Naive thymus-derived CD4-positive, alpha-beta T cell (primary cell): ENCODE measurements around the gene ALDH3A1. TPM values are rescaled to one million over a fixed set of nuclear protein-coding genes. Genes with fewer than 3 reads are reported as not detected.

Experiments
- ATAC-seq: fragments of 150-1000 bp; cut with Tn5 transposase; 2 replicates; pipeline ENCODE4 v1.10.0; 2021; ENCODE audit warnings: mild to moderate bottlenecking, moderate library complexity
- CTCF ChIA-PET: fragments of 350-600 bp; sonication (Branson Sonifier 250); formaldehyde crosslinking; loops from one replicate; lab custom pipeline; 2021; ENCODE audit warnings: antibody characterized with exemption; lab: Charles Lee
- POLR2A ChIA-PET: fragments of 350-600 bp; sonication (Branson Sonifier 250); formaldehyde crosslinking; loops from one replicate; lab custom pipeline; 2021; ENCODE audit warnings: antibody characterized with exemption, inconsistent platforms; lab: Charles Lee
- DNase-seq, 9 donors: peaks; one replicate each; pipeline versions ENCODE4 v3.0.0 to v3.0.0-alpha.2; 2020 to 2022; ENCODE audit warnings: mixed read lengths in 1 of 9
- H3K27ac ChIP-seq: one replicate; pipeline ENCODE4 v1.7.0; 2013; ENCODE audit warnings: mild to moderate bottlenecking, low read depth, low read length, moderate library complexity
- H3K27me3 ChIP-seq, 2 donors: one replicate each; pipeline ENCODE4 v1.7.0; 2013; ENCODE audit warnings: low read length in 2 of 2, mild to moderate bottlenecking in 2 of 2, moderate library complexity in 2 of 2; ENCODE audit not compliant: control insufficient read depth in 2 of 2, insufficient read depth in 2 of 2
- H3K36me3 ChIP-seq, 3 experiments: 1 replicate in 2 of 3; 2 replicates in 1 of 3; pipeline ENCODE4 v1.7.0; 2013; ENCODE audit warnings: low read length in 3 of 3, mild to moderate bottlenecking in 3 of 3, moderate library complexity in 1 of 3; ENCODE audit not compliant: insufficient read depth in 3 of 3, control insufficient read depth in 2 of 3
- H3K4me1 ChIP-seq, 2 donors: one replicate each; pipeline ENCODE4 v1.7.0; 2013; ENCODE audit warnings: low read length in 2 of 2, mild to moderate bottlenecking in 2 of 2, moderate library complexity in 1 of 2; ENCODE audit not compliant: control insufficient read depth in 2 of 2, insufficient read depth in 2 of 2
- H3K4me3 ChIP-seq: 2 replicates; pipeline ENCODE4 v1.7.0; 2013; ENCODE audit warnings: mild to moderate bottlenecking, low read length
- H3K9me3 ChIP-seq, 3 experiments: 1 replicate in 2 of 3; 2 replicates in 1 of 3; pipeline ENCODE4 v1.7.0; 2013; ENCODE audit warnings: low read length in 3 of 3; ENCODE audit not compliant: control insufficient read depth in 2 of 3
- H3K27ac Mint-ChIP-seq, 9 donors: one replicate each; pipeline ENCODE4 v1.8.0; 2020 to 2022; ENCODE audit warnings: mixed read lengths in 9 of 9, mild to moderate bottlenecking in 8 of 9, moderate library complexity in 5 of 9, inconsistent platforms in 2 of 9
- H3K27me3 Mint-ChIP-seq, 5 donors: one replicate each; pipeline ENCODE4 v1.8.0; 2021 to 2022; ENCODE audit warnings: mixed read lengths in 5 of 5, mild to moderate bottlenecking in 1 of 5
- H3K36me3 Mint-ChIP-seq, 5 donors: one replicate each; pipeline ENCODE4 v1.8.0; 2020 to 2022; ENCODE audit warnings: mixed read lengths in 5 of 5, mild to moderate bottlenecking in 3 of 5, inconsistent platforms in 1 of 5
- H3K4me1 Mint-ChIP-seq, 7 donors: one replicate each; pipeline ENCODE4 v1.8.0; 2020 to 2022; ENCODE audit warnings: mixed read lengths in 7 of 7, mild to moderate bottlenecking in 3 of 7, inconsistent platforms in 1 of 7
- H3K4me3 Mint-ChIP-seq, 10 donors: one replicate each; pipeline ENCODE4 v1.8.0; 2020 to 2022; ENCODE audit warnings: mild to moderate bottlenecking in 10 of 10, mixed read lengths in 10 of 10, moderate library complexity in 6 of 10, inconsistent platforms in 2 of 10
- H3K9me3 Mint-ChIP-seq, 11 donors: one replicate each; pipeline ENCODE4 v1.8.0; 2020 to 2022; ENCODE audit warnings: mixed read lengths in 11 of 11, mild to moderate bottlenecking in 4 of 11, inconsistent platforms in 1 of 11, moderate library complexity in 1 of 11
- intact Hi-C, 2 donors: fragments of 100-400 bp; cut with micrococcal nuclease; formaldehyde crosslinking; loops; one replicate each; pipeline ENCODE4 v1.15.1; 2023
- polyA plus RNA-seq, 2 donors: library from polyadenylated mRNA; unstranded; fragments of 300-500 nt; fragmentation: Illumina TruSeq; gene quantifications; one replicate each; pipeline ENCODE4 v1.2.3, GENCODE V29; 2021
- total RNA-seq, 6 experiments: library from RNA in 5 of 6; stranded (reverse) in 5 of 6; gene quantifications; 1 replicate in 5 of 6; 2 replicates in 1 of 6; pipeline ENCODE4 v1.2.3 and lab custom pipeline; 2021 to 2026

ALDH3A1 gene
- total and polyA plus RNA-seq, 7 experiments from 2014 or later: 0.61 TPM; not detected in 6

- Mint-ChIP-seq H3K9me3 (peaks cover 0 to 2% (median 0%) of the 10 kb centered on the region in 11 donors), H3K4me1 (peaks cover 6 to 49% (median 33%) of the 10 kb centered on the region in 7 donors), H3K27ac (peak overlapping the region in 8 of 9 donors; percentile 72 to 93 (median 86)), H3K27me3 (peaks cover 0 to 12% (median 0%) of the 10 kb centered on the region in 5 donors), H3K4me3 (peak overlapping the region; percentile 29 to 85 (median 75)), H3K36me3 (no peaks in the 10 kb centered on the region)
- H3K9me3 ChIP-seq: no peaks in the 10 kb centered on the region
- intact Hi-C loops: loop anchor here in 1 of 2 donors (5.0 kb wide), 1 partner anchor 77 kb away; the partner anchor contains the start of gene ALDH3A2
- peak in 8 of 9 donors; percentile 18 to 35 (median 30) for DNase-seq
- H3K4me1 ChIP-seq: peaks cover 12 to 21% of the 10 kb centered on the region in 2 donors
- peak; percentile 83 for ATAC-seq
- H3K27me3 ChIP-seq: no peaks in the 10 kb centered on the region
- ChIA-PET POLR2A (interaction anchor here (0.7 to 1.0 kb wide), 2 partner anchors 20 to 76 kb away, joined by 3 to 5 read pairs; partner anchors contain the start of gene ALDH3A2), CTCF (interaction anchor here (0.7 kb wide), 1 partner anchor 38 kb away, joined by 4 read pairs; no protein-coding TSS in a partner anchor)
- H3K27ac ChIP-seq: peak overlapping the region; percentile 12
- no peaks in the 10 kb centered on the region for H3K36me3 ChIP-seq
- peak overlapping the region; percentile 19 for H3K4me3 ChIP-seq
Observed at GRCh38 chr17:19724501-19725420, 23.3 kb downstream of the ALDH3A1 start.

DNA sequence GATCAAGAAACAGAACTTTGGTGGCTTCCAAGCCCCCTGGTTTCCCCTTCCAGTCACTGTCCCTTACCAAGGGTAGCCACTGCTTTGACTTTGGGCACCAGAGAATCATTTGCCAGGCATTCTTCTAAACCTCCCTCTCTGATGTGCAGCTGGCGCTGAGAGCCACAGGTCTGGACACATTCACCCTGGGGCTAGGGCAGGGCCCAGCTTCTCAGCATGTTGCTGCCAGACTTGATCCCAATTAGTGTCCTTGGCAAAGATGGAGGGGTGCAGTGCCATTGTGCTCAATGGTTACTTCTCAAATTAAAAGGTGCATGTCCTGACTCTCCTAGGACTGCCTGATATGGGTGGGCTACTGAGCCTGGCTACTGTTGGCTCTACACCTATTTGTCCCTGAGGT, 24.1 kb downstream of the ALDH3A1 start:
- Histone ChIP-seq H3K27ac (peak overlapping the region; percentile 12), H3K4me3 (peak overlapping the region; percentile 19), H3K36me3 (no peaks in the 10 kb centered on the region), H3K4me1 (peaks cover 12 to 21% of the 10 kb centered on the region in 2 donors), H3K9me3 (no peaks in the 10 kb centered on the region), H3K27me3 (no peaks in the 10 kb centered on the region)
- DNase-seq (peak in 1 of 9 donors; percentile 7), ATAC-seq (no peak)
- intact Hi-C loops: loop anchor here in 1 of 2 donors (5.0 kb wide), 1 partner anchor 77 kb away; the partner anchor contains the start of gene ALDH3A2
- peaks cover 0 to 12% (median 0%) of the 10 kb centered on the region in 5 donors for H3K27me3 Mint-ChIP-seq
- H3K4me1 Mint-ChIP-seq: peaks cover 6 to 49% (median 33%) of the 10 kb centered on the region in 7 donors
- H3K4me3 Mint-ChIP-seq: peak overlapping the region in 8 of 10 donors; percentile 20 to 74 (median 56)
- peak overlapping the region in 8 of 9 donors; percentile 36 to 92 (median 71) for H3K27ac Mint-ChIP-seq
- no peaks in the 10 kb centered on the region for H3K36me3 Mint-ChIP-seq
- POLR2A ChIA-PET: no interaction called here
- CTCF ChIA-PET: no interaction called here
- H3K9me3 Mint-ChIP-seq: peaks cover 0 to 2% (median 0%) of the 10 kb centered on the region in 11 donors

DNA sequence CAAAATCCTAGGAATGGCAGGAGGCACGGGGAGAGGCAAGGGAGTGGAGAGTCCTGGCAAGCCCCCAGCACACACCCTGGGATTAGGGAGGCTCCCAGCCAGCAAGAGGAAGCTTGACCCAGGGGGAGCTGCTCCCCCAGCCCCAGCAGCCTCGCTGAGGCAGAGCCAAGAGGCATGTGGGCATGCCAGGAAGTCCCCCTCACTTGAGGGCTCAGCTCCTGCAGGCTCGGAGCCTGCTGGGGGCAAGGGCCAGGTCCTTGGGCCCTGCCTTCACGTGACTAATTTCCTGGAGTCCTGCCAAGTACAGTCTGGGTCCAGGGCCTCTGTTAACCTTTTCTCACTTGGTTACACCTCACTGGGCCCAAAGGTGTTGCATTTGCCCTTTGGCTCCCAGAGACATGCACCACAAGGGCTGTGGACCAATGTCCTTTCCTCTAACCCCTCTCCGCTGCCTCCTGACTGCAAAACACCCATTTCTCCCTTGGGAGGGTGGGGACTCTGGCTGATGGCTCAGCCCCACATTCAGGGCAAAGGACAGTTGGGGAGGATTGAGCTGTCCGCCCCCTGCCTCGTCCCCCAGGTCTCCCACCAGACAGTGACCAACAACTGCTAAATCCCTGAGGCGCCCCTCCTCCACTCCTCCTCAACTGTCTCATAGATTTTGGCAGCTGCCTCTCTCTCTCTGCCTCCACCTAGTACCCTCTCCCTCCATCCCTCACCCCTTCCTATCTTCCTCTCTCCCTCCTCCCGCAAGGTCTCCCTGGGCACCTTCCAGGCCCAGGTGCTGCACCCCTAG, 27.3 kb downstream of the ALDH3A1 start:
- Histone ChIP-seq H3K9me3 (no peaks in the 10 kb centered on the region), H3K4me3 (no peak overlapping the region), H3K27me3 (no peaks in the 10 kb centered on the region), H3K27ac (no peak overlapping the region), H3K36me3 (no peaks in the 10 kb centered on the region), H3K4me1 (peaks cover 12 to 20% of the 10 kb centered on the region in 2 donors)
- ChIA-PET POLR2A (interaction anchor here (0.7 kb wide), 1 partner anchor 11 kb away, joined by 6 read pairs; no protein-coding TSS in a partner anchor), CTCF (interaction anchor here (1.0 to 1.4 kb wide), 2 partner anchors 23 to 42 kb away, joined by 3 to 6 read pairs; no protein-coding TSS in a partner anchor)
- ATAC-seq (no peak), DNase-seq (no peak)
- peaks cover 0 to 12% (median 0%) of the 10 kb centered on the region in 5 donors for H3K27me3 Mint-ChIP-seq
- peaks cover 0 to 2% (median 0%) of the 10 kb centered on the region in 11 donors for H3K9me3 Mint-ChIP-seq
- H3K27ac Mint-ChIP-seq: peak overlapping the region in 2 of 9 donors; percentile 18 to 33
- H3K36me3 Mint-ChIP-seq: no peaks in the 10 kb centered on the region
- intact Hi-C loops: loop anchor here in 1 of 2 donors (5.0 kb wide), 1 partner anchor 74 kb away; the partner anchor contains the start of gene ALDH3A2
- no peak overlapping the region for H3K4me3 Mint-ChIP-seq
- H3K4me1 Mint-ChIP-seq: peaks cover 6 to 34% (median 27%) of the 10 kb centered on the region in 7 donors

GRCh38 chr17:19720210-19720475, 28.0 kb downstream of the ALDH3A1 start:
- H3K4me1 Mint-ChIP-seq: peaks cover 2 to 27% (median 20%) of the 10 kb centered on the region in 7 donors
- peak overlapping the region in 2 of 9 donors; percentile 33 to 69 for H3K27ac Mint-ChIP-seq
- CTCF ChIA-PET: no interaction called here

GRCh38 chr17:19719355-19720209, 28.5 kb downstream of the ALDH3A1 start:
- H3K27me3 ChIP-seq: no peaks in the 10 kb centered on the region
- Mint-ChIP-seq H3K36me3 (no peaks in the 10 kb centered on the region), H3K27ac (peak overlapping the region in 3 of 9 donors; percentile 17 to 69 (median 54)), H3K4me3 (no peak overlapping the region), H3K27me3 (peaks cover 0 to 2% (median 0%) of the 10 kb centered on the region in 5 donors), H3K4me1 (peaks cover 0 to 24% (median 17%) of the 10 kb centered on the region in 7 donors), H3K9me3 (peaks cover 0 to 2% (median 0%) of the 10 kb centered on the region in 11 donors)
- CTCF ChIA-PET: no interaction called here
- no peaks in the 10 kb centered on the region for H3K9me3 ChIP-seq
- DNase-seq (no peak), ATAC-seq (no peak)
- no peak overlapping the region for H3K4me3 ChIP-seq
- H3K36me3 ChIP-seq: no peaks in the 10 kb centered on the region
- peaks cover 6 to 9% of the 10 kb centered on the region in 2 donors for H3K4me1 ChIP-seq
- H3K27ac ChIP-seq: no peak overlapping the region
- intact Hi-C loops: loop anchor here in 1 of 2 donors (5.0 kb wide), 1 partner anchor 72 kb away; the partner anchor contains the start of gene ALDH3A2
- POLR2A ChIA-PET: interaction anchor here (0.7 kb wide), 1 partner anchor 10 kb away, joined by 6 read pairs; no protein-coding TSS in a partner anchor

More at GRCh38 chr17:19720210-19720475, 28.0 kb downstream of the ALDH3A1 start:
- no peaks in the 10 kb centered on the region for H3K27me3 ChIP-seq
- H3K4me1 ChIP-seq: peaks cover 11 to 13% of the 10 kb centered on the region in 2 donors
- POLR2A ChIA-PET: interaction anchor here (0.7 kb wide), 1 partner anchor 10 kb away, joined by 6 read pairs; no protein-coding TSS in a partner anchor
- Mint-ChIP-seq H3K27me3 (peaks cover 0 to 5% (median 0%) of the 10 kb centered on the region in 5 donors), H3K36me3 (no peaks in the 10 kb centered on the region), H3K9me3 (peaks cover 0 to 2% (median 0%) of the 10 kb centered on the region in 11 donors), H3K4me3 (no peak overlapping the region)
- H3K36me3 ChIP-seq: no peaks in the 10 kb centered on the region
- no peak overlapping the region for H3K4me3 ChIP-seq
- no peak for ATAC-seq
- H3K9me3 ChIP-seq: no peaks in the 10 kb centered on the region
- no peak for DNase-seq
- intact Hi-C loops: loop anchor here in 1 of 2 donors (5.0 kb wide), 1 partner anchor 73 kb away; the partner anchor contains the start of gene ALDH3A2
- no peak overlapping the region for H3K27ac ChIP-seq
